Measurements from ENCODE around the gene RCAN3. TPM values are rescaled to one million over a fixed set of nuclear protein-coding genes. Genes with fewer than 3 reads are reported as not detected.
"Not testable (repeated sequence)": the region's sequence is repeated elsewhere in the genome, so short reads cannot be mapped to it uniquely, and the experiment has no call there.

RCAN3 gene
- total and polyA plus RNA-seq, 2 of the 13 experiments (the other 11 are each of a cell fraction or from before 2014, with no cell fraction given) = 12.2 to 13.3 TPM

DNA sequence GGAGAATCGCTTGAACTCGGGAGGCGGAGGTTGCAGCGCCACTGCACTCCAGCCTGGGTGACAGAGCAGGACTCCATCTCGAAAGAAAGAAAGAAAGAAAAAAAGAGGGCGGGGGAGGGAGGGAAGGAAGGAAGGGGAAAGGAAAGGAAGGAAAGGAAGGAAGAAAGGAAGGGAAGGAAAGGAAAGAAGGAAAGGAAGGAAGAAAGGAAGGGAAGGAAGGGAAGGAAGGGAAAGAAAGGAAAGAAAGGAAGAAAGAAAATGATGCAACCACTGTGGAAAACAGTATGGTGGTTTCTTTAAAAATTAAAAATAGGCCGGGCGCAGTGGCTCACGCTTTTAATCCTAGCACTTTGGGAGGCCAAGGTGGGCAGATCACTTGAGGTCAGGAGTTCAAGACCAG is 15.2 kb upstream of the RCAN3 start:
- H3K36me3 ChIP-seq (replicated peaks in 1 of 2; ENCODE audit: control insufficient read depth in 1 of 2, insufficient read depth in 2 of 2, low read length in 2 of 2) = no peaks in the 10 kb centered on the region
- no peak overlapping the region for H3K4me2 ChIP-seq (ENCODE audit: low read depth, low read length)
- peaks cover 19% of the 10 kb centered on the region for H3K4me1 ChIP-seq (ENCODE audit: insufficient read depth, low read length)
- no peak for DNase-seq (ENCODE audit: low spot score)
- TF ChIP-seq ATF7 (IDR thresholded peaks at IDR 0.05) = peak; percentile 26; the same call in 1 of the 2 replicates
- TF ChIP-seq ATF7 (CRISPR knock-in tag; IDR thresholded peaks at IDR 0.05) = no peak
- no peak for TF ChIP-seq JARID2 (CRISPR knock-in tag; IDR thresholded peaks at IDR 0.05; ENCODE audit: insufficient replicate concordance)
- ATAC-seq = no peak
- H3K79me2 ChIP-seq (ENCODE audit: insufficient read depth, low read length) = no peaks in the 10 kb centered on the region
- no peak overlapping the region for H2AFZ ChIP-seq (ENCODE audit: low read length)
- no peak overlapping the region for H3K9ac ChIP-seq (ENCODE audit: insufficient read depth, low read depth, low read length)
- no TSS peak for BruUV-seq (replicated peaks)
- H3K27ac ChIP-seq (ENCODE audit: extremely low read length, insufficient read depth, low read length) = no peak overlapping the region
- WGBS (ENCODE audit: low lambda C conversion rate) = 71% methylated on average over 9 of the region's 9 CpGs
- no peaks in the 10 kb centered on the region for H4K20me1 ChIP-seq (ENCODE audit: insufficient read depth, low read length)
- CTCF ChIA-PET (ENCODE audit: low intra/inter-chr PET ratio, low total read pairs) = no interaction called here
- POLR2A ChIA-PET = no interaction called here
- no peaks in the 10 kb centered on the region for H3K9me3 ChIP-seq (ENCODE audit: low read length)
- in situ Hi-C loops (cut with HindIII; ENCODE audit: extremely low pct_ligation_motif_present, low pct_unique_long_range_greater_than_20kb) (no loop called here), intact Hi-C loops (cut with micrococcal nuclease; ENCODE audit: unreplicated experiment) (no loop called here)
- H3K27me3 ChIP-seq (ENCODE audit: control insufficient read depth in 1 of 2, insufficient read depth in 2 of 2, low read length in 2 of 2) = no peaks in the 10 kb centered on the region; a peak in 1 of 5 replicates
- H3K4me3 ChIP-seq (replicated peaks in 1 of 3; ENCODE audit: insufficient read depth in 1 of 3, low read depth in 2 of 3, low read length in 3 of 3) = no peak overlapping the region
- no peak for FAIRE-seq

DNA sequence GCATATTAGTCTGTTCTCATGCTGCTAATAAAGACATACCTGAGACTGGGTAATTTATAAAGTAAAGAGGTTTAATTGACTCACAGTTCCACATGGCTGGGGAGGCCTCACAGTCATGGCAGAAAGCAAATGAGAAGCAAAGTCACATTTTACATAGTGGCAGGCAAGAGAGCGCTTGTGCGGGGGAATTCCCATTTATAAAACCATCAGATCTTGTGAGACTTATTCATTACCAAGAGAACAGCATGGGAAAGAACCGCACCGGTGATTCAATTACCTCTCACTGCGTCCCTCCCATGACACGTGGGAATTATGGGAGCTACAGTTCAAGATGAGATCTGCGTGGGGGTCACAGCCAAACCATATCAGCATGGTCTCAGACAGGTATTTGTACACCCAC is 14.5 kb upstream of the RCAN3 start:
- in situ Hi-C loops (cut with HindIII; ENCODE audit: extremely low pct_ligation_motif_present, low pct_unique_long_range_greater_than_20kb); H3K79me2 ChIP-seq (ENCODE audit: insufficient read depth, low read length); H2AFZ ChIP-seq (ENCODE audit: low read length); H3K9me3 ChIP-seq (ENCODE audit: low read length); H3K27ac ChIP-seq (ENCODE audit: extremely low read length, insufficient read depth, low read length); intact Hi-C loops (cut with micrococcal nuclease; ENCODE audit: unreplicated experiment); FAIRE-seq; H3K36me3 ChIP-seq (replicated peaks in 1 of 2; ENCODE audit: control insufficient read depth in 1 of 2, insufficient read depth in 2 of 2, low read length in 2 of 2); POLR2A ChIA-PET; CTCF ChIA-PET (ENCODE audit: low intra/inter-chr PET ratio, low total read pairs); H3K9ac ChIP-seq (ENCODE audit: insufficient read depth, low read depth, low read length); H3K4me3 ChIP-seq (replicated peaks in 1 of 3; ENCODE audit: insufficient read depth in 1 of 3, low read depth in 2 of 3, low read length in 3 of 3); H3K27me3 ChIP-seq (ENCODE audit: control insufficient read depth in 1 of 2, insufficient read depth in 2 of 2, low read length in 2 of 2); DNase-seq (ENCODE audit: low spot score); H4K20me1 ChIP-seq (ENCODE audit: insufficient read depth, low read length); BruUV-seq (replicated peaks); H3K4me2 ChIP-seq (ENCODE audit: low read depth, low read length); ATAC-seq: not testable (repeated sequence)
- WGBS (ENCODE audit: low lambda C conversion rate) = 83% methylated on average over 7 of the region's 7 CpGs
- H3K4me1 ChIP-seq (ENCODE audit: insufficient read depth, low read length) = peaks cover 26% of the 10 kb centered on the region

All from HepG2 (cell line).